HepG2 (cell line): ENCODE measurements around the gene PAN3.

Source experiments
- RBAK ChIP-seq: sonication (generic); formaldehyde crosslinking; IDR thresholded peaks from 2 replicates; pipeline ENCODE4 v1.5.1; 2020; ENCODE audit warnings: mild to moderate bottlenecking, missing genetic modification reagents
- ZNF276 ChIP-seq: sonication (generic); formaldehyde crosslinking; IDR thresholded peaks from 2 replicates; pipeline ENCODE4 v1.4.0; 2020; ENCODE audit warnings: mild to moderate bottlenecking, low read depth, missing genetic modification reagents

DNA sequence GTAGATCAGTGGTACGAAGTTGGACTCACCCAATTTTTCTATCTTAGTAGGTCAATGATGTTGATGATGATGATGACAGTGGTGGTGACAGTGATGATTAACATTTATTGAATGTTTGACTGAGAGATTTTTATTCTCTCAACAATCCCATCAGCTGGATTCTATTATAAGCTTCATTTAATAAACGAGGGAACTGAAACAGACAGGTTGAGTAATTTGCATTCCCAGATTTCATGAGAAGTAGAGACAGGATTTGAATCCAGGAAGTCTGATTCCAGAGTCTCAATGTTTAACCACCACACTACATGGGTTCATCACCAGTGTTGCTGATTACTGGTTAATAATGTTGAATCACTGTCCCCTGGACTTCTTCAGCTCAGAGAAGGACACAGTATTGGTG lies 187.7 kb downstream of the PAN3 start:
- TF ChIP-seq RBAK = no peak
- no peak for TF ChIP-seq ZNF276
